GM12878 (cell line): ENCODE measurements around the gene KDM1B. TPM values are rescaled to one million over a fixed set of nuclear protein-coding genes. Genes with fewer than 3 reads are reported as not detected.

ENCODE experiments used
- ATAC-seq: fragments of 200-7000 bp; cut with Tn5 transposase; 3 replicates; pipeline ENCODE4 v1.9.1; 2020; ENCODE audit warnings: mild to moderate bottlenecking, moderate library complexity
- BruUV-seq: library from RNA; stranded (reverse); fragments of 400-500 nt; replicated peaks from 2 replicates; lab custom pipeline; 2021; lab: Mats Ljungman, UMichigan
- CTCF ChIA-PET: fragments of 300-600 bp; sonication (Branson Sonifier 250); formaldehyde crosslinking; extraction: SDS; loops from one replicate; lab custom pipeline; 2021; ENCODE audit warnings: inconsistent platforms; lab: Yijun Ruan, JAX
- POLR2A ChIA-PET: fragments of 350-600 bp; formaldehyde crosslinking; extraction: SDS; loops from one replicate; lab custom pipeline; 2021; ENCODE audit warnings: inconsistent platforms; lab: Charles Lee
- RAD21 ChIA-PET: fragments of 300-600 bp; sonication (Branson Sonifier 250); formaldehyde crosslinking; loops from one replicate; lab custom pipeline; 2023; ENCODE audit warnings: antibody characterized with exemption; ENCODE audit not compliant: unreplicated experiment; lab: Charles Lee
- SMC1A ChIA-PET: fragments of 300-600 bp; sonication (Branson Sonifier 250); formaldehyde crosslinking; loops from one replicate; lab custom pipeline; 2023; ENCODE audit not compliant: unreplicated experiment, uncharacterized antibody; lab: Charles Lee
- DNase-seq: peaks from one replicate; pipeline ENCODE4 v3.0.0-alpha.2; 2011; ENCODE audit warnings: low read depth, low spot score
- FAIRE-seq: peaks from 3 replicates; lab custom pipeline; 2011; peaks lifted over from hg19 to GRCh38; lab: Jason Lieb, UNC
- H2AFZ ChIP-seq: 2 replicates; pipeline ENCODE4 v1.6.0; 2011; ENCODE audit warnings: low read depth, low read length, control low read depth; ENCODE audit not compliant: control insufficient read depth
- H3K27ac ChIP-seq: 2 replicates; pipeline ENCODE4 v1.5.1; 2011; ENCODE audit warnings: control low read depth; ENCODE audit not compliant: control insufficient read depth, insufficient read depth
- H3K27me3 ChIP-seq, 2 experiments: replicated peaks in 1 of 2; 2 replicates each; pipeline versions ENCODE4 v1.6.0 to v1.6.1; 2011; ENCODE audit warnings: low read length in 1 of 2; ENCODE audit not compliant: control insufficient read depth in 2 of 2, insufficient read depth in 2 of 2
- H3K36me3 ChIP-seq, 2 experiments: 2 replicates each; pipeline ENCODE4 v1.5.1; 2011; ENCODE audit warnings: low read length in 1 of 2; ENCODE audit not compliant: control insufficient read depth in 2 of 2, insufficient read depth in 2 of 2
- H3K4me1 ChIP-seq: 2 replicates; pipeline ENCODE4 v1.6.1; 2011; ENCODE audit warnings: mild to moderate bottlenecking, low read length, moderate library complexity, mixed read lengths; ENCODE audit not compliant: control insufficient read depth, insufficient read depth
- H3K4me2 ChIP-seq: 2 replicates; pipeline ENCODE4 v1.6.0; 2011; ENCODE audit warnings: control low read depth; ENCODE audit not compliant: control insufficient read depth, insufficient read depth
- H3K4me3 ChIP-seq: fragments of 200-600 bp; sonication (generic); 2 replicates; pipeline ENCODE4 v1.5.1; 2016
- H3K79me2 ChIP-seq: 2 replicates; pipeline ENCODE4 v1.6.0; 2011; ENCODE audit warnings: low read length; ENCODE audit not compliant: control insufficient read depth, insufficient read depth
- H3K9ac ChIP-seq: 2 replicates; pipeline ENCODE4 v1.8.0; 2011; ENCODE audit warnings: low read length, control low read depth, mixed read lengths; ENCODE audit not compliant: control insufficient read depth, insufficient read depth
- H3K9me3 ChIP-seq: replicated peaks from 3 replicates; pipeline ENCODE4 v1.5.1; 2011; ENCODE audit warnings: mild to moderate bottlenecking, low read length; ENCODE audit not compliant: control insufficient read depth, insufficient read depth
- H4K20me1 ChIP-seq: 2 replicates; pipeline ENCODE4 v1.6.0; 2011; ENCODE audit not compliant: control insufficient read depth, insufficient read depth
- BMI1 ChIP-seq: fragments of 450-650 bp; IDR thresholded peaks from 2 replicates; pipeline ENCODE4 v1.6.1; 2016; ENCODE audit warnings: mild to moderate bottlenecking, moderate library complexity, borderline replicate concordance
- CHD4 ChIP-seq: fragments of 200-600 bp; sonication (generic); IDR thresholded peaks from 2 replicates; pipeline ENCODE4 v1.6.1; 2016; ENCODE audit warnings: mild to moderate bottlenecking
- HDAC2 ChIP-seq: fragments of 200-600 bp; sonication (generic); IDR thresholded peaks from 2 replicates; pipeline ENCODE4 v1.6.1; 2017
- MYC ChIP-seq: IDR thresholded peaks from 2 replicates; pipeline ENCODE4 v1.6.1; 2011; ENCODE audit warnings: mild to moderate bottlenecking, low read length, moderate library complexity, inconsistent platforms; ENCODE audit not compliant: insufficient read depth, insufficient replicate concordance, insufficient read length, severe bottlenecking
- NR2C2 ChIP-seq: IDR thresholded peaks from 2 replicates; pipeline ENCODE4 v1.6.1; 2011; ENCODE audit warnings: borderline replicate concordance, low read depth; ENCODE audit not compliant: control insufficient read depth, insufficient read length
- PKNOX1 ChIP-seq: fragments of 450-650 bp; IDR thresholded peaks from 2 replicates; pipeline ENCODE4 v1.6.1; 2016; ENCODE audit warnings: mild to moderate bottlenecking
- RELA ChIP-seq: fragments of 450-650 bp; IDR thresholded peaks from 2 replicates; pipeline ENCODE4 v1.8.0; 2014; ENCODE audit warnings: borderline replicate concordance; ENCODE audit not compliant: partially characterized antibody
- SKIL ChIP-seq: fragments of 450-650 bp; IDR thresholded peaks from 2 replicates; pipeline ENCODE4 v1.6.1; 2017; ENCODE audit warnings: mild to moderate bottlenecking, low read depth, inconsistent platforms; ENCODE audit not compliant: poor library complexity, severe bottlenecking
- SMAD1 ChIP-seq: fragments of 450-650 bp; IDR thresholded peaks from 2 replicates; pipeline ENCODE4 v1.6.1; 2018; ENCODE audit warnings: mild to moderate bottlenecking, low read depth; ENCODE audit not compliant: partially characterized antibody
- SMARCA5 ChIP-seq: fragments of 450-650 bp; IDR thresholded peaks from 2 replicates; pipeline ENCODE4 v1.6.1; 2017; ENCODE audit warnings: mild to moderate bottlenecking
- SP1 ChIP-seq: IDR thresholded peaks from one replicate; pipeline ENCODE4 v1.6.1; 2011; ENCODE audit warnings: low read depth, low read length
- SPI1 ChIP-seq: IDR thresholded peaks from 2 replicates; pipeline ENCODE4 v1.6.1; 2011; ENCODE audit warnings: low read depth, mild to moderate bottlenecking, low read length, moderate library complexity, borderline replicate concordance; ENCODE audit not compliant: insufficient read depth
- STAT1 ChIP-seq: fragments of 450-650 bp; conservative IDR thresholded peaks from 2 replicates; pipeline ENCODE4 v1.6.1; 2014; ENCODE audit warnings: antibody characterized with exemption, mild to moderate bottlenecking
- TAF1 ChIP-seq: IDR thresholded peaks from 2 replicates; pipeline ENCODE4 v1.6.1; 2011; ENCODE audit warnings: mild to moderate bottlenecking, low read depth, low read length, borderline replicate concordance
- TBL1XR1 ChIP-seq: IDR thresholded peaks from 2 replicates; pipeline ENCODE4 v1.6.1; 2012; ENCODE audit warnings: low read depth, low read length, improper control_type of control experiment
- ZBED1 ChIP-seq: IDR thresholded peaks from 2 replicates; pipeline ENCODE4 v1.6.1; 2016; ENCODE audit warnings: borderline replicate concordance
- ZNF217 ChIP-seq: fragments of 450-650 bp; IDR thresholded peaks from 2 replicates; pipeline ENCODE4 v1.6.1; 2017; ENCODE audit warnings: antibody characterized with exemption, mild to moderate bottlenecking
- WGBS: methylation state at CpG from one replicate; pipeline ENCODE4 v1.1.6; 2016; ENCODE audit warnings: low lambda C conversion rate; ENCODE audit not compliant: insufficient replicate concordance, insufficient coverage; ENCODE audit errors: missing lambda C conversion rate; 5-methylcytosine and 5-hydroxymethylcytosine counted together
- in situ Hi-C: fragments of 300-500 bp; cut with MboI; formaldehyde crosslinking; loops from 9 replicates; pipeline ENCODE4 v1.14.3; 2018; ENCODE audit warnings: mixed read lengths
- intact Hi-C: fragments of 100-400 bp; cut with micrococcal nuclease; formaldehyde crosslinking; loops from one replicate; pipeline ENCODE4 v1.14.2; 2022; ENCODE audit not compliant: unreplicated experiment
- polyA plus RNA-seq, 11 experiments: library from polyadenylated mRNA; depleted of rRNA in 4 of 11; unstranded in 6 of 11; stranded (reverse) in 5 of 11; fragments of >200 nt; fragmentation: Nextera tagmentation in 4 of 11; fragmentation: Illumina TruSeq in 1 of 11; extraction: Ambion mirVana in 4 of 11; extraction: Trizol in 1 of 11; gene quantifications; 1 replicate in 1 of 11; 2 replicates in 10 of 11; pipeline versions ENCODE4 v1.2.1 to v1.2.3, GENCODE V29; 2011 to 2016; ENCODE audit warnings: inconsistent platforms in 2 of 11, missing spikeins in 2 of 11, low read depth in 1 of 11
- total RNA-seq, 4 experiments: library from RNA; depleted of rRNA in 3 of 4; stranded (reverse); fragments of >200 nt in 3 of 4; fragmentation: Illumina TruSeq in 1 of 4; extraction: Trizol in 1 of 4; gene quantifications; 2 replicates each; pipeline versions ENCODE4 v1.2.1 to v1.2.3, GENCODE V29; 2013 to 2021
- TF ChIP-seq, protein P1 (sequence below): IDR thresholded peaks from 2 replicates; pipeline ENCODE4 v1.6.1; 2011; ENCODE audit warnings: borderline replicate concordance, low read depth, mild to moderate bottlenecking, moderate library complexity, low read length; ENCODE audit not compliant: insufficient read depth, poor library complexity, severe bottlenecking

The KDM1B gene
- total and polyA plus RNA-seq, 10 of the 15 experiments (the other 5 are each of a cell fraction or from before 2014, with no cell fraction given), result 1.7 to 22.5 (median 13.9) TPM

DNA sequence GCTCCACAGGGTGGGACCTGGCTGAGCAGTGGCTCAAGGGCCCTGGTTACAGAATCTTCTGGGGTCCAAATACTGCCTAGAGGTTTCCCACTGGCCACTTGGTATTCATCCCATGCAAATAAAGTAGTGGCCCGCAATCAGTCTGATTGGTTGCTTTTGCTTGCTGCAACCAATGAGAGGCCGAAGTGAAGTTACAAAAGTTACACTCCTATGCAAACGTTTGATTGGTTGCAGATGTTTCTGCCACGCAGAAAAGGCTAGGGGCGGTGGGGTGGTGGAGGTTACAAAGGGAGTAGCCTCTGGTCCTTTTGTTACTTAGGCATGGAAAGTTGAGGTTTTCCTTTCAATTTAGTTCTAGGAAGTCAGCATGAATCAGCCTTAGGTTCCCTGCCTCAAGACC lies 29.1 kb upstream of the KDM1B start:
- no peak overlapping the region for H3K4me3 ChIP-seq
- TF ChIP-seq HDAC2 (no peak), MYC (no peak), SP1 (no peak), BMI1 (no peak), PKNOX1 (no peak), ZBED1 (no peak), NR2C2 (no peak), SMAD1 (no peak), SKIL (no peak), TBL1XR1 (no peak), ZNF217 (no peak), RELA (no peak), SPI1 (no peak), SMARCA5 (no peak), TAF1 (no peak), STAT1 (no peak), CHD4 (no peak)
- TF ChIP-seq, protein P1, sequence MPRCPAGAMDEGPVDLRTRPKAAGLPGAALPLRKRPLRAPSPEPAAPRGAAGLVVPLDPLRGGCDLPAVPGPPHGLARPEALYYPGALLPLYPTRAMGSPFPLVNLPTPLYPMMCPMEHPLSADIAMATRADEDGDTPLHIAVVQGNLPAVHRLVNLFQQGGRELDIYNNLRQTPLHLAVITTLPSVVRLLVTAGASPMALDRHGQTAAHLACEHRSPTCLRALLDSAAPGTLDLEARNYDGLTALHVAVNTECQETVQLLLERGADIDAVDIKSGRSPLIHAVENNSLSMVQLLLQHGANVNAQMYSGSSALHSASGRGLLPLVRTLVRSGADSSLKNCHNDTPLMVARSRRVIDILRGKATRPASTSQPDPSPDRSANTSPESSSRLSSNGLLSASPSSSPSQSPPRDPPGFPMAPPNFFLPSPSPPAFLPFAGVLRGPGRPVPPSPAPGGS, result no peak
- H3K36me3 ChIP-seq, result peaks cover 0 to 1% of the 10 kb centered on the region in 2 experiments; a peak in 1 of 4 replicates
- FAIRE-seq, result no peak
- no peaks in the 10 kb centered on the region for H3K4me1 ChIP-seq
- ChIA-PET SMC1A (no interaction called here), RAD21 (no interaction called here), CTCF (no interaction called here), POLR2A (no interaction called here)
- no peak for ATAC-seq
- H3K79me2 ChIP-seq, result no peaks in the 10 kb centered on the region
- in situ Hi-C loops, result no loop called here
- no TSS peak for BruUV-seq
- H3K9me3 ChIP-seq, result no peaks in the 10 kb centered on the region; the same call in 2 of the 3 replicates
- no peak overlapping the region for H2AFZ ChIP-seq
- H3K27me3 ChIP-seq, result no peaks in the 10 kb centered on the region
- intact Hi-C loops, result loop anchor here (10.0 kb wide), 3 partner anchors 311 to 971 kb away; no protein-coding TSS in a partner anchor
- H3K9ac ChIP-seq, result no peak overlapping the region
- no peak overlapping the region for H3K27ac ChIP-seq
- no peaks in the 10 kb centered on the region for H4K20me1 ChIP-seq
- DNase-seq, result no peak
- 87% methylated on average over 5 of the region's 5 CpGs for WGBS
- no peak overlapping the region for H3K4me2 ChIP-seq
